PFSK-1 (cell line): ENCODE results near the gene SIM1.

Experiments used
- FOXP2 ChIP-seq: optimal IDR thresholded peaks from 2 replicates; pipeline ENCODE3; 2011; ENCODE audit warnings: borderline replicate concordance, control low read depth, inconsistent platforms; ENCODE audit not compliant: insufficient read depth; ENCODE audit errors: extremely low read length, extremely low read depth
- POLR2AphosphoS5 ChIP-seq: IDR thresholded peaks from 2 replicates; pipeline ENCODE4 v1.6.1; 2012; ENCODE audit warnings: low read depth, mild to moderate bottlenecking, control low read depth, low read length, moderate library complexity
- SIN3A ChIP-seq: IDR thresholded peaks from 2 replicates; pipeline ENCODE4 v1.6.1; 2012; ENCODE audit warnings: mild to moderate bottlenecking, low read length, moderate library complexity, borderline replicate concordance; ENCODE audit not compliant: insufficient read depth
- TAF1 ChIP-seq: IDR thresholded peaks from 2 replicates; pipeline ENCODE4 v1.6.1; 2012; ENCODE audit warnings: low read length, control low read depth, borderline replicate concordance; ENCODE audit not compliant: insufficient read depth
- TF ChIP-seq, protein P1 (sequence below), 2 experiments: IDR thresholded peaks; 2 replicates each; pipeline versions ENCODE4 v1.6.1 to v1.8.0; 2011 to 2012; ENCODE audit warnings: low read depth in 2 of 2, low read length in 2 of 2, control low read depth in 1 of 2, inconsistent platforms in 1 of 2, mild to moderate bottlenecking in 1 of 2, moderate library complexity in 1 of 2; ENCODE audit not compliant: insufficient read depth in 1 of 2

- no peak for TF ChIP-seq TAF1
- TF ChIP-seq, protein P1, sequence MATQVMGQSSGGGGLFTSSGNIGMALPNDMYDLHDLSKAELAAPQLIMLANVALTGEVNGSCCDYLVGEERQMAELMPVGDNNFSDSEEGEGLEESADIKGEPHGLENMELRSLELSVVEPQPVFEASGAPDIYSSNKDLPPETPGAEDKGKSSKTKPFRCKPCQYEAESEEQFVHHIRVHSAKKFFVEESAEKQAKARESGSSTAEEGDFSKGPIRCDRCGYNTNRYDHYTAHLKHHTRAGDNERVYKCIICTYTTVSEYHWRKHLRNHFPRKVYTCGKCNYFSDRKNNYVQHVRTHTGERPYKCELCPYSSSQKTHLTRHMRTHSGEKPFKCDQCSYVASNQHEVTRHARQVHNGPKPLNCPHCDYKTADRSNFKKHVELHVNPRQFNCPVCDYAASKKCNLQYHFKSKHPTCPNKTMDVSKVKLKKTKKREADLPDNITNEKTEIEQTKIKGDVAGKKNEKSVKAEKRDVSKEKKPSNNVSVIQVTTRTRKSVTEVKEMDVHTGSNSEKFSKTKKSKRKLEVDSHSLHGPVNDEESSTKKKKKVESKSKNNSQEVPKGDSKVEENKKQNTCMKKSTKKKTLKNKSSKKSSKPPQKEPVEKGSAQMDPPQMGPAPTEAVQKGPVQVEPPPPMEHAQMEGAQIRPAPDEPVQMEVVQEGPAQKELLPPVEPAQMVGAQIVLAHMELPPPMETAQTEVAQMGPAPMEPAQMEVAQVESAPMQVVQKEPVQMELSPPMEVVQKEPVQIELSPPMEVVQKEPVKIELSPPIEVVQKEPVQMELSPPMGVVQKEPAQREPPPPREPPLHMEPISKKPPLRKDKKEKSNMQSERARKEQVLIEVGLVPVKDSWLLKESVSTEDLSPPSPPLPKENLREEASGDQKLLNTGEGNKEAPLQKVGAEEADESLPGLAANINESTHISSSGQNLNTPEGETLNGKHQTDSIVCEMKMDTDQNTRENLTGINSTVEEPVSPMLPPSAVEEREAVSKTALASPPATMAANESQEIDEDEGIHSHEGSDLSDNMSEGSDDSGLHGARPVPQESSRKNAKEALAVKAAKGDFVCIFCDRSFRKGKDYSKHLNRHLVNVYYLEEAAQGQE (IDR thresholded peaks at IDR 0.05; ENCODE audit: insufficient read depth in 1 of 2, low read depth in 2 of 2, low read length in 2 of 2) = no peak
- no peak for TF ChIP-seq POLR2AphosphoS5
- no peak for TF ChIP-seq SIN3A
- TF ChIP-seq FOXP2 = no peak
Observed at GRCh38 chr6:100426241-100426640, 38.5 kb downstream of the SIM1 start.
